NCI-H1417 (cell line): Measurements from ENCODE around the gene SHQ1.

Experiments used
- DNase-seq, 3 experiments: peaks; one replicate each; lab custom pipeline; 2025; lab: John Stamatoyannopoulos, UW

The SHQ1 gene

GRCh38 chr3:72847751-72848702, at the start of gene SHQ1:
Gene SHQ1 (minus strand): TSS chr3:72848445. CDS start chr3:72848340, 105 bp downstream.
- DNase-seq, result peak; percentile 90 to 94 (median 92)

- DNase-seq, result no peak
Observed at GRCh38 chr3:72897758-72898007, 49.4 kb upstream of the SHQ1 start.

- no peak for DNase-seq
Observed at GRCh38 chr3:72896996-72897757, 48.9 kb upstream of the SHQ1 start.

- DNase-seq, result no peak
Observed at GRCh38 chr3:72894976-72895552, 46.8 kb upstream of the SHQ1 start.

- DNase-seq, result no peak
Observed at GRCh38 chr3:72892870-72893269, 44.6 kb upstream of the SHQ1 start.

GRCh38 chr3:72892081-72892775, 44.0 kb upstream of the SHQ1 start:
- DNase-seq, result peak in 1 of 3 experiments; percentile 12

- peak in 1 of 3 experiments; percentile 36 for DNase-seq
Observed at GRCh38 chr3:72891053-72891855, 43.0 kb upstream of the SHQ1 start.

GRCh38 chr3:72890166-72890925, 42.1 kb upstream of the SHQ1 start:
- no peak for DNase-seq

- no peak for DNase-seq
Observed at GRCh38 chr3:72889310-72890165, 41.3 kb upstream of the SHQ1 start.

- peak in 2 of 3 experiments; percentile 27 to 30 for DNase-seq
Observed at GRCh38 chr3:72888546-72889309, 40.5 kb upstream of the SHQ1 start.

GRCh38 chr3:72887705-72888545, 39.7 kb upstream of the SHQ1 start, which contains the start of gene GXYLT2:
Gene GXYLT2 (plus strand): TSS chr3:72888046. CDS start chr3:72888234, 188 bp downstream.
- peak; percentile 23 to 71 (median 59) for DNase-seq

GRCh38 chr3:72887343-72887704, 39.1 kb upstream of the SHQ1 start:
- no peak for DNase-seq

GRCh38 chr3:72872183-72872582, 23.9 kb upstream of the SHQ1 start:
- DNase-seq, result no peak

- no peak for DNase-seq
Observed at GRCh38 chr3:72862314-72863090, 14.3 kb upstream of the SHQ1 start.

- DNase-seq, result no peak
Observed at GRCh38 chr3:72860846-72861245, 12.6 kb upstream of the SHQ1 start.

GRCh38 chr3:72860053-72860452, 11.8 kb upstream of the SHQ1 start:
- no peak for DNase-seq

GRCh38 chr3:72855001-72855400, 6.8 kb upstream of the SHQ1 start:
- DNase-seq, result no peak
